Measurements from ENCODE around the gene PFN3.
"Not testable (repeated sequence)": the region's sequence is repeated elsewhere in the genome, so short reads cannot be mapped to it uniquely, and the experiment has no call there.

Gene PFN3

GRCh38 chr5:177371120-177372033, 29.1 kb downstream of the PFN3 start:
- no peak for DNase-seq

GRCh38 chr5:177370488-177371119, 29.9 kb downstream of the PFN3 start:
- peak; percentile 80 for DNase-seq

- DNase-seq, result no peak
Observed at GRCh38 chr5:177369645-177370440, 30.6 kb downstream of the PFN3 start.

GRCh38 chr5:177368869-177369644, 31.4 kb downstream of the PFN3 start:
- DNase-seq, result peak; percentile 37

GRCh38 chr5:177367981-177368868, 32.2 kb downstream of the PFN3 start:
- no peak for DNase-seq

- no peak for DNase-seq
Observed at GRCh38 chr5:177367323-177367848, 33.1 kb downstream of the PFN3 start.

- DNase-seq, result no peak
Observed at GRCh38 chr5:177366528-177367322, 33.7 kb downstream of the PFN3 start.

GRCh38 chr5:177365845-177366527, 34.5 kb downstream of the PFN3 start:
- no peak for DNase-seq

GRCh38 chr5:177364159-177364962, 36.1 kb downstream of the PFN3 start:
- DNase-seq, result no peak

GRCh38 chr5:177363565-177363964, 36.9 kb downstream of the PFN3 start:
- no peak for DNase-seq

GRCh38 chr5:177362610-177363507, 37.6 kb downstream of the PFN3 start:
- DNase-seq, result peak; percentile 83

GRCh38 chr5:177362292-177362609, 38.2 kb downstream of the PFN3 start:
- no peak for DNase-seq

- DNase-seq, result no peak
Observed at GRCh38 chr5:177361418-177362291, 38.8 kb downstream of the PFN3 start.

GRCh38 chr5:177360740-177361139, 39.7 kb downstream of the PFN3 start:
- DNase-seq, result not testable (repeated sequence)

GRCh38 chr5:177359860-177360259, 40.6 kb downstream of the PFN3 start:
- DNase-seq, result no peak

GRCh38 chr5:177359451-177359851, 41.0 kb downstream of the PFN3 start:
- no peak for DNase-seq

GRCh38 chr5:177358370-177358819, 42.1 kb downstream of the PFN3 start:
- no peak for DNase-seq

Measured in CD4-positive, alpha-beta T cell treated with Interleukin-21 for 1 hour (primary cell).